Prostate gland (tissue), 2 donors: Measurements from ENCODE around the gene CDC14B. TPM values are rescaled to one million over a fixed set of nuclear protein-coding genes. Genes with fewer than 3 reads are reported as not detected.

Source experiments
- DNase-seq: peaks from one replicate; pipeline ENCODE4 v3.0.0-alpha.2; 2019; ENCODE audit warnings: low spot score
- H3K27ac ChIP-seq, 2 donors: fragments of 200-600 bp; sonication (generic); 2 replicates each; pipeline ENCODE4 v1.5.1; 2017 to 2019
- H3K27me3 ChIP-seq: fragments of 200-600 bp; sonication (generic); replicated peaks from 2 replicates; pipeline ENCODE4 v1.5.1; 2019; ENCODE audit not compliant: insufficient read depth
- H3K36me3 ChIP-seq, 2 donors: fragments of 200-600 bp; sonication (generic); 1 replicate in 1 of 2; 2 replicates in 1 of 2; pipeline versions ENCODE4 v1.5.1 to v1.8.1; 2017 to 2019
- H3K4me1 ChIP-seq: fragments of 200-600 bp; sonication (generic); replicated peaks from 2 replicates; pipeline ENCODE4 v1.5.1; 2019
- H3K4me3 ChIP-seq, 2 donors: fragments of 200-600 bp; sonication (generic); 2 replicates each; pipeline ENCODE4 v1.5.1; 2017 to 2019
- H3K9me3 ChIP-seq: fragments of 200-600 bp; sonication (generic); 2 replicates; pipeline ENCODE4 v1.5.1; 2017
- POLR2A ChIP-seq: fragments of 450-650 bp; IDR thresholded peaks from one replicate; pipeline ENCODE4 v1.6.1; 2016; ENCODE audit warnings: antibody characterized with exemption, mild to moderate bottlenecking
- POLR2AphosphoS5 ChIP-seq: sonication (generic); formaldehyde crosslinking; IDR thresholded peaks from one replicate; pipeline ENCODE4 v1.6.1; 2017; ENCODE audit warnings: antibody characterized with exemption
- WGBS: methylation state at CpG from one replicate; pipeline ENCODE4 v1.1.5; 2018; 5-methylcytosine and 5-hydroxymethylcytosine counted together
- intact Hi-C: fragments of 100-400 bp; cut with DNase I; formaldehyde crosslinking; loops from one replicate; pipeline ENCODE4 v1.14.2; 2022
- total RNA-seq, 2 donors: library from RNA; depleted of rRNA; stranded (reverse); fragments of >200 nt; gene quantifications; one replicate each; pipeline ENCODE4 v1.1.0, GENCODE V29; 2016
- TF ChIP-seq, protein P1 (sequence below), 4 experiments: fragments of 200-600 bp in 2 of 4; fragments of 450-650 bp in 2 of 4; sonication (generic) in 2 of 4; IDR thresholded peaks; 1 replicate in 3 of 4; 2 replicates in 1 of 4; pipeline ENCODE4 v1.5.1; 2016 to 2019; ENCODE audit warnings: antibody characterized with exemption in 4 of 4, mild to moderate bottlenecking in 2 of 4, moderate library complexity in 2 of 4

CDC14B gene
- total RNA-seq, 2 donors from 2014 or later: 27.0 to 34.7 TPM

DNA sequence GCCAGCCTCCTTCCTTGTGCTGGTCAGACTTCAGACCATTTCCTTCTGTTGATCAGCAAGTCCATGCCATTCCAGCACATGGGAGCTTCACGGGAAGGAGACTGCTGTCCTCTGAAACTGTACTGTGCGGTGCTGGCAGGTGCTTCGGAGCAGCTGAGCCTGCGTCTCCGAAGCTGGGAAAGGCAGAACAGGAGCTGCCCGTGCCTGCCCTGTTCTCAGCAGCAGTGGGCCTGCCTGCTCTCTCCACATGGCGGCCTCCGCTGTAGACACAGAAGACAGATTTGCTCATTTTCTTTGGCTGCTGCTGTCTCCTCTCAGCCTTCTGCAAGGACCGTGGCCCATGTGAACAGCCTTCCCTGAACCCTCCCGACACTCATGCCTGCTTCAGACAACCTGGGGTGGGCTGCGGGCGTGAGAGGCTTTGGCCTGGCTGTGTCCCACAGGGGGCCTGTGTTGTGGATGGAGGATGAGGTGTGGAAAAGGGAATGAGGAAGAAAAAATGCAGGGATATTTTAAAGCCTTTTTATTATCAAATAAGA, 126.6 kb downstream of the CDC14B start:
- intact Hi-C loops: no loop called here
- H3K36me3 ChIP-seq: peaks cover 0 to 3% of the 10 kb centered on the region in 2 donors

DNA sequence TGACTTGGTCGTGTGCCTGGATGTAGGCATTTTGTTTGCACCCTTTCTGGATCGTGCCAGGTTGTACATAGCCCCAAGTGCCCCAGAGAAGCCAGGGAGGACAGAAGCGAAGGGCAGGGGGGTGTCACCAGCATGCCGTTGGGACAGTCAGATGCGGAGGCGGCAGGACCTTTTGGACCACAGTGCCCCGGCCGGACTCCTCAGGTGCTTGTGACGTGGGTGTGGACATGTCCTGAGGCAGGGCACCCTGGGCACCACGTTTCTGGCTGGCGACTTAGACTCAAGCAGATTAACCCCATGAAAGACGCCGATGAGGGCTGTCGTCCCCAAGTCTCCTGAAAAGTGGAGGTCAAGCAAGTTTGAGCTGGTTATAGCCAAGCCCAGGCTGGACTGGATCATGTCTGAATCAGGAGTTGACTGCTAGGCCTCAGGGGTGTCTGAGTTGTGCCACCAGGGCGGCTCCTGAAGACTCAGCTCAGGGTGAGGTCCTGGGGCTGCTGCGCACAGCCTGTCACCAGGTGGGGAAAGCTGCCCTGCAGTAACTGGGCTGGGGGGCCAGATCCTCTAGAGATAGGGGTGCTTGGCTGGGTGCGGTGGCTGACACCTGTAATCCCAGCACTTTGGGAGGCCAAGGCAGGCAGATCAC, 127.6 kb downstream of the CDC14B start:
- Histone ChIP-seq H3K27ac (peak overlapping the region in 1 of 2 donors; percentile 17), H3K36me3 (peaks cover 0 to 3% of the 10 kb centered on the region in 2 donors), H3K4me1 (no peaks in the 10 kb centered on the region), H3K27me3 (no peaks in the 10 kb centered on the region), H3K4me3 (no peak overlapping the region), H3K9me3 (no peaks in the 10 kb centered on the region)
- TF ChIP-seq POLR2AphosphoS5 (no peak), POLR2A (no peak)
- DNase-seq: no peak
- intact Hi-C loops: no loop called here
- WGBS: 78% methylated on average over 17 of the region's 17 CpGs

More for the DNA sequence above, 126.6 kb downstream of the CDC14B start:
- TF ChIP-seq POLR2A (no peak), POLR2AphosphoS5 (no peak)
- TF ChIP-seq, protein P1, sequence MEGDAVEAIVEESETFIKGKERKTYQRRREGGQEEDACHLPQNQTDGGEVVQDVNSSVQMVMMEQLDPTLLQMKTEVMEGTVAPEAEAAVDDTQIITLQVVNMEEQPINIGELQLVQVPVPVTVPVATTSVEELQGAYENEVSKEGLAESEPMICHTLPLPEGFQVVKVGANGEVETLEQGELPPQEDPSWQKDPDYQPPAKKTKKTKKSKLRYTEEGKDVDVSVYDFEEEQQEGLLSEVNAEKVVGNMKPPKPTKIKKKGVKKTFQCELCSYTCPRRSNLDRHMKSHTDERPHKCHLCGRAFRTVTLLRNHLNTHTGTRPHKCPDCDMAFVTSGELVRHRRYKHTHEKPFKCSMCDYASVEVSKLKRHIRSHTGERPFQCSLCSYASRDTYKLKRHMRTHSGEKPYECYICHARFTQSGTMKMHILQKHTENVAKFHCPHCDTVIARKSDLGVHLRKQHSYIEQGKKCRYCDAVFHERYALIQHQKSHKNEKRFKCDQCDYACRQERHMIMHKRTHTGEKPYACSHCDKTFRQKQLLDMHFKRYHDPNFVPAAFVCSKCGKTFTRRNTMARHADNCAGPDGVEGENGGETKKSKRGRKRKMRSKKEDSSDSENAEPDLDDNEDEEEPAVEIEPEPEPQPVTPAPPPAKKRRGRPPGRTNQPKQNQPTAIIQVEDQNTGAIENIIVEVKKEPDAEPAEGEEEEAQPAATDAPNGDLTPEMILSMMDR (IDR thresholded peaks at IDR 0.05): no peak
- DNase-seq: no peak
- Histone ChIP-seq H3K9me3 (no peaks in the 10 kb centered on the region), H3K27ac (no peak overlapping the region), H3K27me3 (no peaks in the 10 kb centered on the region), H3K4me1 (no peaks in the 10 kb centered on the region), H3K4me3 (no peak overlapping the region)
- 79% methylated on average over 12 of the region's 12 CpGs for WGBS

DNA sequence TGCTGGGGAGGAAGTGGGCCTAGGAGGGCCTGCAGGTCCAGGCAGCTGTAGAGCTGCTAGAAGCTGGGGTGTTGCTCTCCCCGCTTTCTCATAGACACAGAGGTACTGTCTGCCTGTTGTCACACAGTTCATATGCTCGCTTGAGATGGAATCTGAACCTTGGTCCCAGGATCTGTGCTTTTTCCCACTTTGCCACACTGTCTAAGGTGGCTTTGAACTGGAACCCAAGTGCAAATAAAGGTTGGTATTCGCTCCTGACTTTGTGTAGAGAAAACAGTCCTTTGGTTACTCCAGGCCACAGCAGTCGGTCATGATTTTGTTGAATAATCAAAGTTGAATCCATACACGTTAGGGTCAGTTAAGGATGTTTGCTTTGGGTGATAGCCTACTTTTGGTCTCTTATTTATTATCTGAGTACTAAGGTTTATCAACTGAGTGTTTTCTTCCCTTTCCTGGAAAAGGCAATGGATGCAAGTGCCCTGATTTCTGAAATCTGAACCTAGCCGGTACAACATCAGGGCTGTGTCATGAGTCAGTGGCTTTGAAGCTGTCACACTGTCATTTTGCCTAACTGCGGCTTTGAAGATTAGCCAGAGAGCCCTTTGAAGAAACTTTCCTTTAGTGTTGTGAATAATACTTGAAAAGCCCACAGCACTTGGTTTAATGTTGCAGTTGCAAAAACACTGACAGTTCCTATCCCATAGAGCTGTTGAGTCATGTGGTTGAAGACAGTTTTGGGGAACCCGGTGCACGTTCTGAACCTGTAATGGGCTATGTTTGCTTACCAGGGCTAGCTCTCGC, 128.4 kb downstream of the CDC14B start:
- WGBS: 53% methylated on average over 10 of the region's 10 CpGs
- intact Hi-C loops: no loop called here
- H3K4me1 ChIP-seq: no peaks in the 10 kb centered on the region

DNA sequence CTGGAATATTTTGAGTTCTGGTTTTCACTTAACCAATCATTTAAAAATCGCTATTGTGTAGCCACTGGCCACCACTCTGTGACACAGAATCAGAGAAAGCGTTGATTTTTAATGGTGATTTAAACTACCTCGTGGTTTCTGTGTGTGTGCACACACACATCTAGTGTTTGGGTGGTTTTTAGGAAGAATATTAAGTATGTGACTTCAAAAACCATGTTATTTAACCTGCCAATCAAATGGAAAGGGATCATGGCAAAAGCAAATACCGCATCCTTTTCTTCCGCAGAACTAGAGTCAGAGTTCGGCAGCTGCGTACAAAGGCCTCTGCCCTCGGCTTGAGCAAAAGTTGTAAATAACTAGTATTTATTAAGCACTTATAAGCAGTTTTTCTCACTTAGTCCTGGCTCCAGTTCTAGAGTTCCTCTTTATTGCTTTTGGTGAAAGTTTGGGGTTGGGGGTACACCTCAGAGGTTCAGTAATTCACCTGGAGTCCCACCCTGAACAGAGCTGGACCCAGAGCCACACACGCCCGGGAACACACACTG, 129.0 kb downstream of the CDC14B start:
- no peak overlapping the region for H3K4me3 ChIP-seq
- no peaks in the 10 kb centered on the region for H3K27me3 ChIP-seq
- TF ChIP-seq POLR2AphosphoS5 (no peak), POLR2A (no peak)
- TF ChIP-seq, protein P1 (IDR thresholded peaks at IDR 0.05): no peak
- no peaks in the 10 kb centered on the region for H3K9me3 ChIP-seq
- no peaks in the 10 kb centered on the region for H3K4me1 ChIP-seq
- peaks cover 0 to 3% of the 10 kb centered on the region in 2 donors for H3K36me3 ChIP-seq
- no peak for DNase-seq
- intact Hi-C loops: no loop called here
- WGBS: 90% methylated on average over 10 of the region's 10 CpGs
- no peak overlapping the region for H3K27ac ChIP-seq

More for the DNA sequence above, 128.4 kb downstream of the CDC14B start:
- Histone ChIP-seq H3K27me3 (no peaks in the 10 kb centered on the region), H3K36me3 (peaks cover 0 to 3% of the 10 kb centered on the region in 2 donors), H3K9me3 (no peaks in the 10 kb centered on the region), H3K27ac (peak overlapping the region in 1 of 2 donors; percentile 17), H3K4me3 (no peak overlapping the region)
- TF ChIP-seq POLR2A (no peak), POLR2AphosphoS5 (no peak)
- TF ChIP-seq, protein P1 (IDR thresholded peaks at IDR 0.05): no peak
- no peak for DNase-seq

DNA sequence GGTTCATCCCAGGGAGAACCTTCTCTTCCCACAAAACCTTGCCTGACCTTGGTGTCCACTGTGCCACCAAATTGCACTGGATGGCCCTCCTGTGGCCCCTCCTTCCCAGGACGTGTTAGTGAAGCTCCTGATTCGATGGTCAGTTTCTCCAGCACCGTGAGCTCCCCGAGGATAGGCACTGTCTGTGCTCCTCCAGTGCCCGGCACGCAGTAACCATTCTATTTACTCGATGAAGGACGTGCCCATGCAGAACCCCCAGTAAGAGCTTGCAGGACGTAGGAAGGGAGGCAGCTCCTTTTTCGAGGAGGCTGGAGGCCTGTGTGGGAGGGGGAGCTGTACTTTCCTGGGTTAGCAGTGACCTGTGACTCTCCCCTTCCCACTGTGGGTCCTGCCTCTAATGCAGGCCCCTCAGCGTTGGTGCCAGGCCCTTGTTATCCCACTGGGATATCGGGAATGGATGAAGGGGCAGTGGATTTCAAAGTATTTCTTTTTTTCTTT, 130.1 kb downstream of the CDC14B start:
- intact Hi-C loops: no loop called here
- TF ChIP-seq, protein P1 (IDR thresholded peaks at IDR 0.05): no peak
- TF ChIP-seq POLR2AphosphoS5: no peak
- no peak for TF ChIP-seq POLR2A
- 85% methylated on average over 12 of the region's 12 CpGs for WGBS
- DNase-seq: no peak
- H3K27ac ChIP-seq: no peak overlapping the region
- no peaks in the 10 kb centered on the region for H3K27me3 ChIP-seq
- no peak overlapping the region for H3K4me3 ChIP-seq
- no peaks in the 10 kb centered on the region for H3K9me3 ChIP-seq
- H3K4me1 ChIP-seq: no peaks in the 10 kb centered on the region
- H3K36me3 ChIP-seq: peaks cover 0 to 3% of the 10 kb centered on the region in 2 donors
